Measurements from ENCODE around the gene SLC45A1.

Gene SLC45A1

GRCh38 chr1:8368956-8369639 is 51.2 kb downstream of the SLC45A1 start:
- H3K9ac ChIP-seq (ENCODE audit: low read depth, low read length), result no peak overlapping the region
- no peaks in the 10 kb centered on the region for H3K27me3 ChIP-seq (ENCODE audit: insufficient read depth, low read length)
- peaks cover 31% of the 10 kb centered on the region for H3K36me3 ChIP-seq (ENCODE audit: insufficient read depth, low read depth, low read length)
- H3K27ac ChIP-seq (ENCODE audit: low read length), result no peak overlapping the region
- no peak overlapping the region for H3K4me3 ChIP-seq (ENCODE audit: low read length)
- no peaks in the 10 kb centered on the region for H3K9me3 ChIP-seq (ENCODE audit: insufficient read depth, low read depth, low read length)
- H3K4me1 ChIP-seq (ENCODE audit: insufficient read depth, low read length), result peaks cover 45% of the 10 kb centered on the region

DNA sequence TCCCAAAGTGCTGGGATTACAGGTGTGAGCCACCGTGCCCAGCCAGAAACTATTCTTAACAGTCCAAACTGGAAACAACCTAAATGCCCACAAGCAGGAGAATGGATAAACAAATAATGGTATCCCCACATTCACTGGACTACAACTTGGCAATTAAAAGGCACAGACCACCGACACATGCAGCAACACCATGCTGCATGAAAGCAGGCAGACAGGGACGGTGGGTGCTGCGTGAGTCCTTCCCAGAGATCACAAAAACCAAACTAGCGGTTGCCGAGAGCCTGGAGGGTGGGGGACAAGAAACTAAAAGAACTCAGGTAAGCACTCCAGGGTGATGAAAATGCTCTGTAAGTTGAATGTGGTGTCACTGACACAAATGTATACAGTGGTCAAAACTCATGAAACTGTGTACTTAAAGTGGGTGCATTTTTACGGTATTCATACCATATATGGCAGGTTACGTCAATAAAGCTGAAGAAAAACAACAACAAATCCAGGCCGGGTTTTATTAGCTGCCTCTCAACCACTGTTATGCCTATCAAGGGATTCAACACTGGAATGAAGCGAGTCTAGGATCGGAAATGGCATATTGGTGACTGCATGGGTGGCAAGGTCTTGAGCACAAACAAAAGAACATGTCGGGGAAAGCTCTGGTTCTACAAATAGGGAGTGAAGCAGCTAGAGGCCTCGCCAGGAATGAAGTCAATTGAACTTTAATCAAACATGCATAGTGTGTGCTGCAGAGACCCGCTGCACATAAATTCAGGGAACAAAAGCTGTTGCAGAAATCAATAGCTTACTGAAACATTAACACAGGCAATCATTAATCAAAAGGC is 52.4 kb downstream of the SLC45A1 start:
- Histone ChIP-seq H3K4me3 (ENCODE audit: low read length) (peak overlapping the region; percentile 9; the same call in 1 of the 2 replicates), H3K27me3 (ENCODE audit: insufficient read depth, low read length) (no peaks in the 10 kb centered on the region), H3K9me3 (ENCODE audit: insufficient read depth, low read depth, low read length) (no peaks in the 10 kb centered on the region), H3K9ac (ENCODE audit: low read depth, low read length) (peak overlapping the region; percentile 50; the same call in 1 of the 2 replicates), H3K4me1 (ENCODE audit: insufficient read depth, low read length) (peaks cover 49% of the 10 kb centered on the region), H3K27ac (ENCODE audit: low read length) (peak overlapping the region; percentile 49), H3K36me3 (ENCODE audit: insufficient read depth, low read depth, low read length) (peaks cover 22% of the 10 kb centered on the region)

GRCh38 chr1:8370905-8371315 is 53.0 kb downstream of the SLC45A1 start:
- H3K4me3 ChIP-seq (ENCODE audit: low read length), result peak overlapping the region; percentile 9; the same call in 1 of the 2 replicates
- H3K36me3 ChIP-seq (ENCODE audit: insufficient read depth, low read depth, low read length), result peaks cover 16% of the 10 kb centered on the region
- peak overlapping the region; percentile 16 for H3K27ac ChIP-seq (ENCODE audit: low read length)
- peak overlapping the region; percentile 50; the same call in 1 of the 2 replicates for H3K9ac ChIP-seq (ENCODE audit: low read depth, low read length)
- H3K9me3 ChIP-seq (ENCODE audit: insufficient read depth, low read depth, low read length), result no peaks in the 10 kb centered on the region
- no peaks in the 10 kb centered on the region for H3K27me3 ChIP-seq (ENCODE audit: insufficient read depth, low read length)
- H3K4me1 ChIP-seq (ENCODE audit: insufficient read depth, low read length), result peaks cover 49% of the 10 kb centered on the region

DNA sequence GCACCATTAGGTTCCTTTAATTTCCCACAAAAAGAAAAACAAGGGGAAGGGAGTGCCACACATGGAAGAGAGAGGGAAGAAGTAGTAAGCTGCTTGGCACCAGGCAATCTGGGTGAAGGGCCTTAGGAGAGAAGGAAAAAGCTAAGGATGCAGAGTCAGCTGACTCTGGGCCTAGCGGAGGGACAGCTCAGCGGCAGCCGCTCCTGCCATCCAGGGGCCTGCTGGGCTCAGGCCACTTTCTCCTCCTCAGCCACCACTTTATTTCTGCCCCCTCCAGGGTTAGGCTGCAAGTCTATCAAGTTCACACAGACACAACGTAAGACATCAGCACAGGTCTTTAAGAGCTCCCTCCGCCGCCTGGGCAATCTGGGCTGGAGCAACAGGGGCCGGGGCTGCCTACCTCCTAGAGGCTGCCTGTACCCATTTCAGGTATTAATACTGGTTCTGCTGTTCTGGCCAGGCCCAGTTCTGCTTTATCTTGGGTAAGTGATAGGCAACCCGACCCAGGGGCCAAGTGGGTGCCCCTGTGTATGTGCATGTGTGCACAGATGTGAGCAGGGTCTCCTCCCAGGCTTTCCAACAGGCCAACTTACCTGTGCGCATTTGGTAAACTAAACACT is 53.6 kb downstream of the SLC45A1 start:
- peaks cover 49% of the 10 kb centered on the region for H3K4me1 ChIP-seq (ENCODE audit: insufficient read depth, low read length)

DNA sequence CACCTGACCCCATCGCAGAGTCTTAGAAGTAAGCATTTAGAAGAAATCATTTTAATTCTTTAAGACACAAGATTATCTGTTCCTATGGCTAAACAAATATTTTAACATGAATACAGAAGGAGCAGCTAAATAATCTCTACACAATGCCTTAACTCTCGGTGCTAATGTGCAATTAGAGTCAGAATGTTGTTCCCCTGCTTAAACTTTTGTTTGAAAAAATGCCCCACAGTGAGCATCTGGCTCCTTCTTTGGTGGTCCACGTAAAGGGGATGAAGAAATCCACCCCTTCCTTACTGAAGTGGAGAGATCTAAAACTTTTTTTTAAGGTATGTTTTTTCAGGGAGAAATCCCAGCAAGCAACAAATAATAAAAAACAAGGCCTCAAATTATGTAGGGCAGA is 55.2 kb downstream of the SLC45A1 start:
- Histone ChIP-seq H3K4me1 (ENCODE audit: insufficient read depth, low read length) (peaks cover 44% of the 10 kb centered on the region), H3K4me3 (ENCODE audit: low read length) (no peak overlapping the region), H3K9me3 (ENCODE audit: insufficient read depth, low read depth, low read length) (no peaks in the 10 kb centered on the region), H3K27ac (ENCODE audit: low read length) (no peak overlapping the region), H3K9ac (ENCODE audit: low read depth, low read length) (peak overlapping the region; percentile 42; the same call in 1 of the 2 replicates), H3K36me3 (ENCODE audit: insufficient read depth, low read depth, low read length) (peaks cover 11% of the 10 kb centered on the region; the same call in 1 of the 2 replicates), H3K27me3 (ENCODE audit: insufficient read depth, low read length) (no peaks in the 10 kb centered on the region)

More for the DNA sequence above, 53.6 kb downstream of the SLC45A1 start:
- H3K9me3 ChIP-seq (ENCODE audit: insufficient read depth, low read depth, low read length), result no peaks in the 10 kb centered on the region
- peak overlapping the region; percentile 50; the same call in 1 of the 2 replicates for H3K9ac ChIP-seq (ENCODE audit: low read depth, low read length)
- no peak overlapping the region for H3K4me3 ChIP-seq (ENCODE audit: low read length)
- peaks cover 11% of the 10 kb centered on the region; the same call in 1 of the 2 replicates for H3K36me3 ChIP-seq (ENCODE audit: insufficient read depth, low read depth, low read length)
- H3K27me3 ChIP-seq (ENCODE audit: insufficient read depth, low read length), result no peaks in the 10 kb centered on the region
- peak overlapping the region; percentile 16 for H3K27ac ChIP-seq (ENCODE audit: low read length)

GRCh38 chr1:8373581-8374241 is 55.8 kb downstream of the SLC45A1 start:
- Histone ChIP-seq H3K27ac (ENCODE audit: low read length) (peak overlapping the region; percentile 51), H3K9me3 (ENCODE audit: insufficient read depth, low read depth, low read length) (no peaks in the 10 kb centered on the region), H3K4me1 (ENCODE audit: insufficient read depth, low read length) (peaks cover 44% of the 10 kb centered on the region), H3K9ac (ENCODE audit: low read depth, low read length) (peak overlapping the region; percentile 42; the same call in 1 of the 2 replicates), H3K27me3 (ENCODE audit: insufficient read depth, low read length) (no peaks in the 10 kb centered on the region), H3K4me3 (ENCODE audit: low read length) (no peak overlapping the region), H3K36me3 (ENCODE audit: insufficient read depth, low read depth, low read length) (peaks cover 11% of the 10 kb centered on the region; the same call in 1 of the 2 replicates)

DNA sequence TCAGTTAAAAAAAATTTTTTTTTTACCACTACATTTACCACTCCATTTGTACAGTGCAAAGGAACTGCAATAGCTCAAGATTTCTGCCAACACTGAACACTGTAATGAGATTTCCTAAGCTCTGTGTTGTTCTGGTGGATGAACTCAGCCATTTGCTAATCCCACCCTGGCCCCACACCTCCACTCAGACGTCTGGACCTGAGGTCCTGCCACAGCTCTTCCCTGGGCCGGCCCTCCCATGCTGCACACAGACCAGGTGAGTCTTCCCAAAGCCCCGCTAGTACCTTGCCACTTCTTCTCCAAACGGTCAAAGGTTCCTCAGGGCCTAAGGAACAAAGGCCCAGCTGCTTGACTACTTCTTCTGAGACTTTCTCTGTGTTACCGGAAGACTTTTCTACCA is 56.4 kb downstream of the SLC45A1 start:
- no peak overlapping the region for H3K9ac ChIP-seq (ENCODE audit: low read depth, low read length)
- H3K27ac ChIP-seq (ENCODE audit: low read length), result no peak overlapping the region
- H3K4me3 ChIP-seq (ENCODE audit: low read length), result no peak overlapping the region
- peaks cover 11% of the 10 kb centered on the region; the same call in 1 of the 2 replicates for H3K36me3 ChIP-seq (ENCODE audit: insufficient read depth, low read depth, low read length)
- peaks cover 44% of the 10 kb centered on the region for H3K4me1 ChIP-seq (ENCODE audit: insufficient read depth, low read length)
- H3K27me3 ChIP-seq (ENCODE audit: insufficient read depth, low read length), result no peaks in the 10 kb centered on the region
- no peaks in the 10 kb centered on the region for H3K9me3 ChIP-seq (ENCODE audit: insufficient read depth, low read depth, low read length)

GRCh38 chr1:8374812-8375211 is 56.9 kb downstream of the SLC45A1 start:
- Histone ChIP-seq H3K4me1 (ENCODE audit: insufficient read depth, low read length) (peaks cover 48% of the 10 kb centered on the region), H3K9ac (ENCODE audit: low read depth, low read length) (no peak overlapping the region), H3K27me3 (ENCODE audit: insufficient read depth, low read length) (no peaks in the 10 kb centered on the region), H3K9me3 (ENCODE audit: insufficient read depth, low read depth, low read length) (no peaks in the 10 kb centered on the region), H3K27ac (ENCODE audit: low read length) (no peak overlapping the region), H3K4me3 (ENCODE audit: low read length) (no peak overlapping the region), H3K36me3 (ENCODE audit: insufficient read depth, low read depth, low read length) (peaks cover 11% of the 10 kb centered on the region; the same call in 1 of the 2 replicates)

GRCh38 chr1:8376358-8376840 is 58.5 kb downstream of the SLC45A1 start:
- H3K9me3 ChIP-seq (ENCODE audit: insufficient read depth, low read depth, low read length), result no peaks in the 10 kb centered on the region
- no peaks in the 10 kb centered on the region for H3K27me3 ChIP-seq (ENCODE audit: insufficient read depth, low read length)
- no peak overlapping the region for H3K27ac ChIP-seq (ENCODE audit: low read length)

DNA sequence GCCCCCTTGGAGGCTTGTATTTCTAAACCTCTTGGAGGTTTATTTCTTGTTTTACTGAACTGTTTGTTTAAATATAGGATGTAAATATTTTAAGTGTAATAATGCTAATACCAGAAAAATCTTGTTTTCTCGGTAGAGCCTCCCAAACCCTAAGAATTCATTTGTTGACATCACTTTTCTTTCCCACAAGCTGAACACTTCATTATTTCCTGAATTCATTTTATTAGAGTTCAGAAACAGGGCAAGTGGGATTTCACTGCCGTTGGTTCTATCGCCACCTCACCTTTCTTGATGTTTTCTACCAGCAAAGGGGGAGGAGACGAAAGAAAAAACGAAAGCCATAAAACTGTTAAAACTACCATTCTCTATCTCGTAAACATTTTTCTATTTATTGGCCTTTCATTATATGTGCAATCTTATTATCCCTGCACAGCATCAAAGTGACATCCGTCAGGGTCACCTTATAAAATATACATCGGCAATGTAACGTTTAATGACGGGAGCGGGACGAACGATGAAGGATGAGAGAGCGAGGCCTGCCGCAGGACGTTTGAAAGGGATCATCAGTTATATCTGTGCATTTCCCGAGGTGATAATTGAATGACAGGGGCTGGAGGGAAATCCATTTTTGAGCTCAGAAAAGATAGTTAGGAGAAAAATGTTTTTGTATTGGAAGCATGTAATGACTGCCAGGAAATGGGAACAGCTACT is 59.5 kb downstream of the SLC45A1 start:
- Histone ChIP-seq H3K9ac (ENCODE audit: low read depth, low read length) (no peak overlapping the region), H3K4me3 (ENCODE audit: low read length) (no peak overlapping the region), H3K27me3 (ENCODE audit: insufficient read depth, low read length) (no peaks in the 10 kb centered on the region), H3K27ac (ENCODE audit: low read length) (no peak overlapping the region), H3K36me3 (ENCODE audit: insufficient read depth, low read depth, low read length) (peaks cover 5% of the 10 kb centered on the region; the same call in 1 of the 2 replicates), H3K9me3 (ENCODE audit: insufficient read depth, low read depth, low read length) (no peaks in the 10 kb centered on the region), H3K4me1 (ENCODE audit: insufficient read depth, low read length) (peaks cover 32% of the 10 kb centered on the region)

More at GRCh38 chr1:8376358-8376840, 58.5 kb downstream of the SLC45A1 start:
- Histone ChIP-seq H3K4me3 (ENCODE audit: low read length) (no peak overlapping the region), H3K4me1 (ENCODE audit: insufficient read depth, low read length) (peaks cover 35% of the 10 kb centered on the region), H3K36me3 (ENCODE audit: insufficient read depth, low read depth, low read length) (peaks cover 7% of the 10 kb centered on the region; the same call in 1 of the 2 replicates), H3K9ac (ENCODE audit: low read depth, low read length) (no peak overlapping the region)
